Erythroblast (primary cell): Measurements from ENCODE around the gene FOXP1.

Source experiments
- GATA1 ChIP-seq: IDR thresholded peaks from 2 replicates; pipeline ENCODE4 v1.6.1; 2011; ENCODE audit warnings: low read depth, mild to moderate bottlenecking, control low read depth, low read length, moderate library complexity
- POLR2A ChIP-seq: IDR thresholded peaks from 2 replicates; pipeline ENCODE4 v1.6.1; 2011; ENCODE audit warnings: mild to moderate bottlenecking, low read length

GRCh38 chr3:71397046-71397445 is 186.5 kb downstream of the FOXP1 start:
- no peak for TF ChIP-seq POLR2A
- no peak for TF ChIP-seq GATA1
